ENCODE results near the gene AARS2.

GRCh38 chr6:44294832-44295791 is 18.0 kb downstream of the AARS2 start:
- TF ChIP-seq CTCF (IDR thresholded peaks at IDR 0.05; ENCODE audit: low read depth, low read length, missing input control): no peak
- no peak for TF ChIP-seq HNF4A (conservative IDR thresholded peaks at IDR 0.05)
- TF ChIP-seq FOXA1 (IDR thresholded peaks at IDR 0.05): no peak
- TF ChIP-seq RAD21 (IDR thresholded peaks at IDR 0.05): no peak
